ENCODE data around the gene ANTXR2. TPM values are rescaled to one million over a fixed set of nuclear protein-coding genes. Genes with fewer than 3 reads are reported as not detected.

ANTXR2 gene
- total RNA-seq, 1 experiment from 2014 or later = 7.0 TPM

DNA sequence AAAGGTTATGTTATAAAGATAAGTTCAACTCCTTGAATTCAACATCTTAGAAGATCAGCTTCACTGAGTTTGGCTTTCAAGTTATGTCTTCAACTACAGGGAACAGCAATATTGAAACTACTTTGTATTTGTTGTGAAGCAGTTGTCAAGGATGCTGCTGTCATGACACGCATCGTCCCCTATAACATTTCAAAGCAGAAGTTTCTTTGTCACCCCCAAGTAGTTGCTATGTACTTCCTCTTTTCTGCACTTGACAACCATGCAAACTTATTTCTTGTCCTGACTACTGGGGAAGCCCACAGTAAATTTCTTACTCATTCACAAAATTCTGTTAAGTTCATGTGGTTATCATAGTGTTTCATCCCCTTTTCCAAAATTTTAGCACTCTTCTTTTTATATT is 14.3 kb downstream of the ANTXR2 start:
- ChIA-PET CTCF (no interaction called here), POLR2A (ENCODE audit: low non-redundant PET) (interaction anchor here (0.5 kb wide), 1 partner anchor 12 kb away, joined by 5 read pairs; no protein-coding TSS in a partner anchor)
- intact Hi-C loops (cut with micrococcal nuclease; ENCODE audit: unreplicated experiment) = no loop called here
- no TSS peak for BruUV-seq (replicated peaks)
- H3K9me3 ChIP-seq (ENCODE audit: low read depth, low read length, poor library complexity, severe bottlenecking) = no peaks in the 10 kb centered on the region
- TF ChIP-seq EZH2 (IDR thresholded peaks at IDR 0.05; ENCODE audit: borderline replicate concordance, low read depth, low read length, poor library complexity, severe bottlenecking) = no peak
- TF ChIP-seq, protein P1, sequence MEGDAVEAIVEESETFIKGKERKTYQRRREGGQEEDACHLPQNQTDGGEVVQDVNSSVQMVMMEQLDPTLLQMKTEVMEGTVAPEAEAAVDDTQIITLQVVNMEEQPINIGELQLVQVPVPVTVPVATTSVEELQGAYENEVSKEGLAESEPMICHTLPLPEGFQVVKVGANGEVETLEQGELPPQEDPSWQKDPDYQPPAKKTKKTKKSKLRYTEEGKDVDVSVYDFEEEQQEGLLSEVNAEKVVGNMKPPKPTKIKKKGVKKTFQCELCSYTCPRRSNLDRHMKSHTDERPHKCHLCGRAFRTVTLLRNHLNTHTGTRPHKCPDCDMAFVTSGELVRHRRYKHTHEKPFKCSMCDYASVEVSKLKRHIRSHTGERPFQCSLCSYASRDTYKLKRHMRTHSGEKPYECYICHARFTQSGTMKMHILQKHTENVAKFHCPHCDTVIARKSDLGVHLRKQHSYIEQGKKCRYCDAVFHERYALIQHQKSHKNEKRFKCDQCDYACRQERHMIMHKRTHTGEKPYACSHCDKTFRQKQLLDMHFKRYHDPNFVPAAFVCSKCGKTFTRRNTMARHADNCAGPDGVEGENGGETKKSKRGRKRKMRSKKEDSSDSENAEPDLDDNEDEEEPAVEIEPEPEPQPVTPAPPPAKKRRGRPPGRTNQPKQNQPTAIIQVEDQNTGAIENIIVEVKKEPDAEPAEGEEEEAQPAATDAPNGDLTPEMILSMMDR (conservative IDR thresholded peaks at IDR 0.05; ENCODE audit: low read depth, low read length) = no peak
- DNase-seq (ENCODE audit: low spot score) = no peak
- H3K36me3 ChIP-seq (ENCODE audit: insufficient read depth, low read length, poor library complexity, severe bottlenecking) = no peaks in the 10 kb centered on the region
- no peak overlapping the region for H3K27ac ChIP-seq (ENCODE audit: low read depth, low read length, poor library complexity, severe bottlenecking)
- no peaks in the 10 kb centered on the region for H3K4me1 ChIP-seq (ENCODE audit: insufficient read depth, low read length, poor library complexity, severe bottlenecking)
- no peaks in the 10 kb centered on the region for H3K27me3 ChIP-seq (replicated peaks; ENCODE audit: insufficient read depth, low read depth, low read length, poor library complexity)
- H3K4me3 ChIP-seq (ENCODE audit: low read depth, low read length, poor library complexity, severe bottlenecking) = no peak overlapping the region

DNA sequence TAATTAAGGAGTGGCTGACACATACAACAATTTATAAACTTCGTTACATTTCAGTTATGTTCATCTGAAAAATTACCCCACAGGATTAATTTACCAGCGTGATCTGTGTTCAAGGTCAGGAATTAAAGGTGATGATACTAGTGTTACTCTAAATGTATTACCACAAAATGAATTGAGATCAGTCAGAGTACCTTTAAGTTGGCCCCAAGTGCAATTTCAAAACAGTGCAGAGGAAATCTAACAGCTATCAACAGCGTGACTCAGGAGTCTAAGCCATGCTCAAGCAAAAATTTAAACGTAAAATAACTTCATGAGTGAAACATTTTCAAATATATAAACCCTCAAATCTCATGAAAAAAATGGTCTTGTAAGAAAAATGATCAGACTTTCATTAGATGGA is 18.7 kb downstream of the ANTXR2 start:
- Histone ChIP-seq H3K27ac (ENCODE audit: low read depth, low read length, poor library complexity, severe bottlenecking) (no peak overlapping the region), H3K4me1 (ENCODE audit: insufficient read depth, low read length, poor library complexity, severe bottlenecking) (no peaks in the 10 kb centered on the region), H3K4me3 (ENCODE audit: low read depth, low read length, poor library complexity, severe bottlenecking) (no peak overlapping the region), H3K36me3 (ENCODE audit: insufficient read depth, low read length, poor library complexity, severe bottlenecking) (no peaks in the 10 kb centered on the region), H3K9me3 (ENCODE audit: low read depth, low read length, poor library complexity, severe bottlenecking) (no peaks in the 10 kb centered on the region), H3K27me3 (replicated peaks; ENCODE audit: insufficient read depth, low read depth, low read length, poor library complexity) (no peaks in the 10 kb centered on the region)
- ChIA-PET POLR2A (ENCODE audit: low non-redundant PET) (no interaction called here), CTCF (no interaction called here)
- intact Hi-C loops (cut with micrococcal nuclease; ENCODE audit: unreplicated experiment) = no loop called here
- no peak for DNase-seq (ENCODE audit: low spot score)
- no TSS peak for BruUV-seq (replicated peaks)
- TF ChIP-seq, protein P1 (conservative IDR thresholded peaks at IDR 0.05; ENCODE audit: low read depth, low read length) = no peak
- TF ChIP-seq EZH2 (IDR thresholded peaks at IDR 0.05; ENCODE audit: borderline replicate concordance, low read depth, low read length, poor library complexity, severe bottlenecking) = no peak

DNA sequence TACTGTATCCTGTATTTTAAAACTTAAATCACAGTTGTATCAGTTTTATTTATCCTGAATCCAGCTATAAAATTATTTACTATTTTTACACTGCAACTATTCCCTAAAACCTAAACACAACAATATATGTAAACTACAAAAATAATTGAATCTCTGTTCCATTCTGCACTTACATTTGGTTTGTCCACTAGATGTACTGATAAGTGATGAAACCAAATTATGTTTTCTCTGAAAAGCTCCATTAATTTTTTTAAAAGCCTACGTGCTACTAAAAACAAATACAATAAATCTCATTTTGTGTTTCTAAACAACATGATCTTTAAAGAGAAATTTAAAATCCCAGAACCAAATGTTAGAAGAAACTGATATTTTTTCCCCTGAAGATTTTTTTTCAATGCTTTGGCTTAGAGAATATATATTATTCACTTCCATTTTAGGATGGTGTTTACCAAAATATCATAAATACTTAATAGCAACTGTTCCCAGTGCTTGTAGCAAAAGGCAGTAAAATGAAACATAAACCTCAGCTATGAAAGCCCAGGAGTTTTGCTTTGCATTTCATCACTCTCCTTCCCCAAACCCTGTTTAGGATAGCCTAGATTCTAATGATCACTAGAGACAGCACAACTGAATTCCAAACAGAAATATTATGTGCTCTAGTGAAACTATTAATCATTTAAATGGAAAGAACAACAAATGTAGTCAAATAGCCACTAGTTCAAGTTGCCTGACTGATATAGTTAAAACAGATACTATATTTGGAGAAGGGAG is 19.7 kb downstream of the ANTXR2 start:
- H3K27me3 ChIP-seq (replicated peaks; ENCODE audit: insufficient read depth, low read depth, low read length, poor library complexity) = no peaks in the 10 kb centered on the region
- TF ChIP-seq, protein P1 (conservative IDR thresholded peaks at IDR 0.05; ENCODE audit: low read depth, low read length) = no peak
- no peak for TF ChIP-seq EZH2 (IDR thresholded peaks at IDR 0.05; ENCODE audit: borderline replicate concordance, low read depth, low read length, poor library complexity, severe bottlenecking)
- no peak overlapping the region for H3K27ac ChIP-seq (ENCODE audit: low read depth, low read length, poor library complexity, severe bottlenecking)
- intact Hi-C loops (cut with micrococcal nuclease; ENCODE audit: unreplicated experiment) = no loop called here
- H3K4me3 ChIP-seq (ENCODE audit: low read depth, low read length, poor library complexity, severe bottlenecking) = no peak overlapping the region
- BruUV-seq (replicated peaks) = no TSS peak
- DNase-seq (ENCODE audit: low spot score) = no peak
- ChIA-PET POLR2A (ENCODE audit: low non-redundant PET) (no interaction called here), CTCF (no interaction called here)
- no peaks in the 10 kb centered on the region for H3K4me1 ChIP-seq (ENCODE audit: insufficient read depth, low read length, poor library complexity, severe bottlenecking)
- no peaks in the 10 kb centered on the region for H3K9me3 ChIP-seq (ENCODE audit: low read depth, low read length, poor library complexity, severe bottlenecking)
- no peaks in the 10 kb centered on the region for H3K36me3 ChIP-seq (ENCODE audit: insufficient read depth, low read length, poor library complexity, severe bottlenecking)
